Keratinocyte (primary cell): ENCODE measurements around the gene CLDN5. TPM values are rescaled to one million over a fixed set of nuclear protein-coding genes. Genes with fewer than 3 reads are reported as not detected.

ENCODE experiments used
- DNase-seq: peaks from one replicate; pipeline ENCODE4 v3.0.0-alpha.2; 2011; ENCODE audit warnings: low read depth, missing footprints, low spot score
- FAIRE-seq: peaks from 2 replicates; lab custom pipeline; 2011; peaks lifted over from hg19 to GRCh38; lab: Jason Lieb, UNC
- H2AFZ ChIP-seq: 2 replicates; pipeline ENCODE4 v1.6.0; 2012; ENCODE audit warnings: low read length, control low read depth, inconsistent platforms; ENCODE audit not compliant: control insufficient read depth
- H3K27ac ChIP-seq: 2 replicates; pipeline ENCODE4 v1.5.1; 2011; ENCODE audit warnings: low read length; ENCODE audit not compliant: control insufficient read depth, insufficient read depth
- H3K27me3 ChIP-seq: 3 replicates; pipeline ENCODE4 v1.6.0; 2011; ENCODE audit warnings: low read length; ENCODE audit not compliant: control insufficient read depth, insufficient read depth; ENCODE audit errors: extremely low read depth
- H3K36me3 ChIP-seq, 2 experiments: 2 replicates in 1 of 2; 3 replicates in 1 of 2; pipeline ENCODE4 v1.5.1; 2011; ENCODE audit warnings: low read length in 2 of 2, mild to moderate bottlenecking in 1 of 2; ENCODE audit not compliant: control insufficient read depth in 2 of 2, insufficient read depth in 2 of 2; ENCODE audit errors: extremely low read depth in 1 of 2
- H3K4me1 ChIP-seq: 3 replicates; pipeline ENCODE4 v1.5.1; 2011; ENCODE audit warnings: low read length; ENCODE audit not compliant: control insufficient read depth, insufficient read depth; ENCODE audit errors: extremely low read depth
- H3K4me2 ChIP-seq: 3 replicates; pipeline ENCODE4 v1.6.0; 2011; ENCODE audit warnings: low read depth, low read length; ENCODE audit not compliant: control insufficient read depth, insufficient read depth; ENCODE audit errors: extremely low read depth
- H3K4me3 ChIP-seq, 3 experiments: fragments of 200-600 bp in 1 of 3; sonication (generic) in 1 of 3; 2 replicates in 2 of 3; 3 replicates in 1 of 3; pipeline ENCODE4 v1.5.1; 2011 to 2016; ENCODE audit warnings: low read length in 3 of 3, mild to moderate bottlenecking in 3 of 3, control low read depth in 2 of 3, inconsistent platforms in 1 of 3, low read depth in 1 of 3, mixed read lengths in 1 of 3, mixed run types in 1 of 3, moderate library complexity in 1 of 3; ENCODE audit not compliant: control insufficient read depth in 2 of 3, insufficient read depth in 2 of 3; ENCODE audit errors: extremely low read depth in 1 of 3
- H3K79me2 ChIP-seq: 2 replicates; pipeline ENCODE4 v1.6.0; 2012; ENCODE audit warnings: low read length; ENCODE audit not compliant: control insufficient read depth, insufficient read depth
- H3K9ac ChIP-seq: 3 replicates; pipeline ENCODE4 v1.6.0; 2011; ENCODE audit warnings: low read length; ENCODE audit not compliant: control insufficient read depth, insufficient read depth; ENCODE audit errors: extremely low read depth
- H3K9me1 ChIP-seq: 3 replicates; pipeline ENCODE4 v1.6.0; 2011; ENCODE audit warnings: low read length; ENCODE audit not compliant: control insufficient read depth, insufficient read depth; ENCODE audit errors: extremely low read depth
- H3K9me3 ChIP-seq: 2 replicates; pipeline ENCODE4 v1.5.1; 2012; ENCODE audit warnings: low read depth, low read length; ENCODE audit not compliant: control insufficient read depth
- H4K20me1 ChIP-seq: 3 replicates; pipeline ENCODE4 v1.6.0; 2011; ENCODE audit warnings: low read length; ENCODE audit not compliant: control insufficient read depth, insufficient read depth; ENCODE audit errors: extremely low read depth
- EZH2 ChIP-seq: IDR thresholded peaks from one replicate; pipeline ENCODE4 v1.6.1; 2012; ENCODE audit warnings: inconsistent platforms, mild to moderate bottlenecking, low read length, moderate library complexity
- dilution Hi-C: fragments of 300-500 bp; cut with MboI; formaldehyde crosslinking; loops from one replicate; pipeline ENCODE4 v1.7.0; 2020; ENCODE audit warnings: low sequenced_read_pairs; ENCODE audit not compliant: extremely low pct_ligation_motif_present
- polyA minus RNA-seq, 3 experiments: library from RNA; depleted of rRNA, polyadenylated mRNA; stranded (reverse); fragments of >200 nt; gene quantifications; 1 replicate in 1 of 3; 2 replicates in 1 of 3; 3 replicates in 1 of 3; pipeline ENCODE4 v1.2.3, GENCODE V29; 2011
- polyA plus RNA-seq, 5 experiments: library from polyadenylated mRNA; depleted of rRNA in 3 of 5; stranded (reverse) in 3 of 5; stranded (forward) in 1 of 5; unstranded in 1 of 5; fragments of >200 nt; gene quantifications; 1 replicate in 1 of 5; 2 replicates in 3 of 5; 3 replicates in 1 of 5; pipeline versions ENCODE4 v1.2.1 to v1.2.3, GENCODE V29; 2011 to 2012; ENCODE audit warnings: missing spikeins in 2 of 5, low read depth in 1 of 5, low replicate concordance in 1 of 5
- TF ChIP-seq, protein P1 (sequence below), 3 experiments: IDR thresholded peaks in 1 of 3; conservative IDR thresholded peaks in 1 of 3; optimal IDR thresholded peaks in 1 of 3; 2 replicates in 2 of 3; 3 replicates in 1 of 3; pipeline versions ENCODE3 to v1.5.1; 2011; ENCODE audit warnings: low read length in 3 of 3, mild to moderate bottlenecking in 3 of 3, moderate library complexity in 2 of 3, control low read depth in 1 of 3, inconsistent platforms in 1 of 3; ENCODE audit not compliant: insufficient read depth in 2 of 3; ENCODE audit errors: extremely low read depth in 1 of 3

Gene CLDN5, protein sequence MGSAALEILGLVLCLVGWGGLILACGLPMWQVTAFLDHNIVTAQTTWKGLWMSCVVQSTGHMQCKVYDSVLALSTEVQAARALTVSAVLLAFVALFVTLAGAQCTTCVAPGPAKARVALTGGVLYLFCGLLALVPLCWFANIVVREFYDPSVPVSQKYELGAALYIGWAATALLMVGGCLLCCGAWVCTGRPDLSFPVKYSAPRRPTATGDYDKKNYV
- polyA plus RNA-seq, result not detected in 3 replicates
- not detected for polyA plus RNA-seq (2011; ENCODE audit: low read depth)
- polyA plus RNA-seq (2011; cell fraction: cytosol; rRNA removed), result not detected in 2 replicates
- not detected in 2 replicates for polyA plus RNA-seq (2011; cell fraction: nucleus; rRNA removed)
- polyA plus RNA-seq (2012; ENCODE audit: low replicate concordance), result not detected in 2 replicates
- polyA minus RNA-seq, result not detected in 3 replicates
- not detected for polyA minus RNA-seq (2011; cell fraction: cytosol; rRNA and poly(A)+ RNA removed)
- polyA minus RNA-seq (2011; cell fraction: nucleus; rRNA and poly(A)+ RNA removed), result not detected in 2 replicates

- no peak within 1 kb of the TSS for H3K27ac ChIP-seq
- H3K4me2 ChIP-seq, result peak within 1 kb of the TSS; percentile 58
Measured at GRCh38 chr22:19524170-19525115, at the start of gene CLDN5. TSS of gene CLDN5 (minus strand) at chr22:19524410. CDS start at chr22:19524255, 155 bp downstream.

DNA sequence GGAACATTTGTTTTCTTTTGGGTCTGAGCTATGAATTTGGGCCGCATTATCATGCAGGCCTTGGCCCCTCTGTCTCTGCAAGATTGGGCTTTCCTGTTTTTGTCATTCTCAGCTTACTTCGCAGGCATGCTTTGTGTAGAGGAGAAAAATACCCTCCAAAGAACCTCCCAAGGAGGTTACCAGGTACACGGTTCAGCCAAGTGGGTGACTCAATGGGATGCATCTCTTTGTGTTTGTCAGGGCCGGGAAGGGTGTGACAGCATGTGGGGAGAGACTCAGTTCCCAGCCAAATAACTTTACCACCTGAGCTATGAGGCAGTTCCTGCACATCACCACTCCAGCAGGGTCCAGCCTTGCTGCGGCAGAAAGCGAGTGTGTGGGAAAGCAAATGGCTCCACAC lies 47.8 kb upstream of the CLDN5 start:
- no peaks in the 10 kb centered on the region for H4K20me1 ChIP-seq
- DNase-seq, result no peak
- H3K9ac ChIP-seq, result no peak overlapping the region
- peak overlapping the region; percentile 6 for H3K4me2 ChIP-seq
- H3K36me3 ChIP-seq, result no peaks in the 10 kb centered on the region
- no peak overlapping the region for H2AFZ ChIP-seq
- H3K9me1 ChIP-seq, result peaks cover 4% of the 10 kb centered on the region
- no peak overlapping the region for H3K4me3 ChIP-seq
- no peak for TF ChIP-seq EZH2
- TF ChIP-seq, protein P1, sequence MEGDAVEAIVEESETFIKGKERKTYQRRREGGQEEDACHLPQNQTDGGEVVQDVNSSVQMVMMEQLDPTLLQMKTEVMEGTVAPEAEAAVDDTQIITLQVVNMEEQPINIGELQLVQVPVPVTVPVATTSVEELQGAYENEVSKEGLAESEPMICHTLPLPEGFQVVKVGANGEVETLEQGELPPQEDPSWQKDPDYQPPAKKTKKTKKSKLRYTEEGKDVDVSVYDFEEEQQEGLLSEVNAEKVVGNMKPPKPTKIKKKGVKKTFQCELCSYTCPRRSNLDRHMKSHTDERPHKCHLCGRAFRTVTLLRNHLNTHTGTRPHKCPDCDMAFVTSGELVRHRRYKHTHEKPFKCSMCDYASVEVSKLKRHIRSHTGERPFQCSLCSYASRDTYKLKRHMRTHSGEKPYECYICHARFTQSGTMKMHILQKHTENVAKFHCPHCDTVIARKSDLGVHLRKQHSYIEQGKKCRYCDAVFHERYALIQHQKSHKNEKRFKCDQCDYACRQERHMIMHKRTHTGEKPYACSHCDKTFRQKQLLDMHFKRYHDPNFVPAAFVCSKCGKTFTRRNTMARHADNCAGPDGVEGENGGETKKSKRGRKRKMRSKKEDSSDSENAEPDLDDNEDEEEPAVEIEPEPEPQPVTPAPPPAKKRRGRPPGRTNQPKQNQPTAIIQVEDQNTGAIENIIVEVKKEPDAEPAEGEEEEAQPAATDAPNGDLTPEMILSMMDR (optimal IDR thresholded peaks at IDR 0.05 in 1 of 3, IDR thresholded peaks at IDR 0.05 in 1 of 3, conservative IDR thresholded peaks at IDR 0.05 in 1 of 3; ENCODE audit: extremely low read depth in 1 of 3, insufficient read depth in 2 of 3, low read length in 3 of 3), result no peak
- no peak overlapping the region for H3K27ac ChIP-seq
- no peaks in the 10 kb centered on the region for H3K9me3 ChIP-seq
- H3K27me3 ChIP-seq, result no peaks in the 10 kb centered on the region
- peaks cover 40% of the 10 kb centered on the region for H3K4me1 ChIP-seq
- dilution Hi-C loops, result no loop called here
- H3K79me2 ChIP-seq, result no peaks in the 10 kb centered on the region
- FAIRE-seq, result peak; percentile 52

More at GRCh38 chr22:19524170-19525115, at the start of gene CLDN5:
- H3K36me3 ChIP-seq, result no peaks in the 10 kb centered on the region
- H3K79me2 ChIP-seq, result no peaks in the 10 kb centered on the region
- H3K4me1 ChIP-seq, result peaks cover 2% of the 10 kb centered on the region
- no peak for DNase-seq
- peak within 1 kb of the TSS; percentile 5 to 38 (median 22) for H3K4me3 ChIP-seq
- peak; percentile 11 for TF ChIP-seq EZH2
- TF ChIP-seq, protein P1 (optimal IDR thresholded peaks at IDR 0.05 in 1 of 3, IDR thresholded peaks at IDR 0.05 in 1 of 3, conservative IDR thresholded peaks at IDR 0.05 in 1 of 3; ENCODE audit: extremely low read depth in 1 of 3, insufficient read depth in 2 of 3, low read length in 3 of 3), result no peak
- H3K9me1 ChIP-seq, result no peaks in the 10 kb centered on the region
- no peaks in the 10 kb centered on the region for H3K9me3 ChIP-seq
- no peak for FAIRE-seq
- peaks cover 4% of the 10 kb centered on the region for H4K20me1 ChIP-seq
- peaks cover 42% of the 10 kb centered on the region for H3K27me3 ChIP-seq
- peak within 1 kb of the TSS; percentile 23 for H2AFZ ChIP-seq
- H3K9ac ChIP-seq, result no peak within 1 kb of the TSS
- dilution Hi-C loops, result loop anchor here (10.0 kb wide), 1 partner anchor 60 kb away; no protein-coding TSS in a partner anchor
